Muscle layer of colon (tissue), 2 donors: ENCODE data around the gene CAMKMT.
"Not testable (repeated sequence)": the region's sequence is repeated elsewhere in the genome, so short reads cannot be mapped to it uniquely, and the experiment has no call there.

ENCODE experiments used
- H3K27ac ChIP-seq: one replicate; pipeline ENCODE4 v1.7.0; 2013; ENCODE audit warnings: low read depth, mild to moderate bottlenecking, low read length, moderate library complexity
- H3K27me3 ChIP-seq, 2 donors: one replicate each; pipeline ENCODE4 v1.7.0; 2013; ENCODE audit warnings: low read length in 2 of 2, mild to moderate bottlenecking in 2 of 2; ENCODE audit not compliant: insufficient read depth in 2 of 2, control insufficient read depth in 1 of 2
- H3K36me3 ChIP-seq: one replicate; pipeline ENCODE4 v1.7.0; 2013; ENCODE audit warnings: mild to moderate bottlenecking, low read length; ENCODE audit not compliant: insufficient read depth
- H3K4me1 ChIP-seq: one replicate; pipeline ENCODE4 v1.7.0; 2013; ENCODE audit warnings: mild to moderate bottlenecking, low read length; ENCODE audit not compliant: insufficient read depth
- H3K4me3 ChIP-seq, 2 donors: one replicate each; pipeline ENCODE4 v1.7.0; 2013; ENCODE audit warnings: low read length in 2 of 2, low read depth in 1 of 2, mild to moderate bottlenecking in 1 of 2, moderate library complexity in 1 of 2
- H3K9ac ChIP-seq: one replicate; pipeline ENCODE4 v1.7.0; 2013; ENCODE audit warnings: low read length
- H3K9me3 ChIP-seq: one replicate; pipeline ENCODE4 v1.7.0; 2013; ENCODE audit warnings: mild to moderate bottlenecking, low read length
- donor health status: abdominal sarcoma.
- donor health status: Adenocarcinoma of cecum.

CAMKMT gene

GRCh38 chr2:44362207-44363015, 664 bp downstream of the CAMKMT start:
- H3K9me3 ChIP-seq = no peaks in the 10 kb centered on the region
- H3K36me3 ChIP-seq = no peaks in the 10 kb centered on the region
- peak overlapping the region; percentile 81 to 83 for H3K4me3 ChIP-seq
- no peaks in the 10 kb centered on the region for H3K27me3 ChIP-seq
- peak overlapping the region; percentile 95 for H3K27ac ChIP-seq
- H3K4me1 ChIP-seq = peaks cover 14% of the 10 kb centered on the region
- peak overlapping the region; percentile 92 for H3K9ac ChIP-seq

- Histone ChIP-seq H3K9ac (no peak overlapping the region), H3K9me3 (no peaks in the 10 kb centered on the region)
Measured at GRCh38 chr2:44364604-44365003, 2.9 kb downstream of the CAMKMT start.

GRCh38 chr2:44367591-44367990, 5.8 kb downstream of the CAMKMT start:
- H3K4me3 ChIP-seq = no peak overlapping the region
- H3K27me3 ChIP-seq = no peaks in the 10 kb centered on the region
- no peaks in the 10 kb centered on the region for H3K4me1 ChIP-seq
- no peaks in the 10 kb centered on the region for H3K36me3 ChIP-seq
- no peak overlapping the region for H3K27ac ChIP-seq
- H3K9ac ChIP-seq = no peak overlapping the region
- H3K9me3 ChIP-seq = no peaks in the 10 kb centered on the region

More at GRCh38 chr2:44364604-44365003, 2.9 kb downstream of the CAMKMT start:
- H3K27ac ChIP-seq = no peak overlapping the region
- no peaks in the 10 kb centered on the region for H3K27me3 ChIP-seq
- H3K4me3 ChIP-seq = no peak overlapping the region
- no peaks in the 10 kb centered on the region for H3K36me3 ChIP-seq
- peaks cover 10% of the 10 kb centered on the region for H3K4me1 ChIP-seq

DNA sequence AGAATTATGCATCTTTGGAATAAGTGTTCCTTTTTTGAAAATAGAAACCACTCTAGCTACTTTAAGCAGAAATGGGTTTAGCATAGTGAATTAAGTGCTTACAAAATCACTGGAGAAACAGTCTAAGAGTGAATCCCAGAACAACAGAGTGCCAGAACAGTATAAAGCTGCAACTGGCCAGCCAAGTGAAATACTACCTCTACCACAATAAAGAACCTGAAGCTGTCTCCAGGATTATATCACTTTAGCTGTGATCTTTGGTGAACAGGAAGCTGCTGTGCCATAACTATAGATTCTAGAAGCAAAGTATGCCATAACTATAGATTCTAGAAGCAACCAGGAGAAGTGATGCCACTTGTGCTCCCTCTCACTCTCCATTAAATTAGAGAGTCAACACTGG, 7.6 kb downstream of the CAMKMT start:
- Histone ChIP-seq H3K9me3 (no peaks in the 10 kb centered on the region), H3K4me3 (no peak overlapping the region), H3K27ac (no peak overlapping the region), H3K27me3 (no peaks in the 10 kb centered on the region), H3K36me3 (no peaks in the 10 kb centered on the region), H3K9ac (no peak overlapping the region), H3K4me1 (no peaks in the 10 kb centered on the region)

DNA sequence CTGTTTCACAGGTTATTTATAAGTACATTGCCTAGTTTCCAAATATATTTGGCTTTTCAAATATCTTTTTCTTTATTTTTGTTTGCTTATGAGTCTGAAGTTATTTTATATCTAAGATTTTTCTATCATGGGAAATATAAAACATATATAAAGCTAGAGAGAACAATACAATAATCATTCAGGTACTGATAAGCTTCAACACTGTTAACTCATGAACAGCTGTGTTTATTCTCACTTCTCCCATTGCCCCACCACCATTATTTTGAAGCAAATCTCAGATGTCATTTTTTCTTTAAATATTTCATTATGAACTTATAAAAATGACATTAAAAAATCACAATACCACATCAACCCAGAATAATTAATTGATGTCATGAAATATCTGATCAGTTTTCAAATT, 9.7 kb downstream of the CAMKMT start:
- H3K9me3 ChIP-seq = no peaks in the 10 kb centered on the region
- no peaks in the 10 kb centered on the region for H3K36me3 ChIP-seq
- H3K9ac ChIP-seq = no peak overlapping the region
- no peak overlapping the region for H3K27ac ChIP-seq
- H3K4me1 ChIP-seq = no peaks in the 10 kb centered on the region
- no peaks in the 10 kb centered on the region for H3K27me3 ChIP-seq
- H3K4me3 ChIP-seq = no peak overlapping the region

DNA sequence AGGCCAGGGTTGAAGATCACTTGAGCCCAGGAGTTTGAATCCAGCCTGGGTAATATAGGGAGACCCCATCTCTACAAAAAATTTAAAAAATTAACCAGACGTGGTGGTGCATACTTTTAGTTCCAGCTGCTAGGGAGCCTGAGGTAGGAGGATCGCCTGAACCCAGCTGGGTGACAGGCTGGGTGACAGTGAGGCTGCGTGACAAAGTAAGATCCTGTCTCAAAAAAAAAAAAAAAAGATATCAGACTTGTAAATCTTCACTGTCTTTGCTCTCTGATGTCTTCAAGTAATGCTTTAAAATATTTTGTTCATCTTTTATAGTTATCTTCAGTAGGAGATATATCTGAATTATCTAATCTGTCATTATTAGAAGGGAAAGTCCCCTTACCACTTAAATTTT, 10.5 kb downstream of the CAMKMT start:
- Histone ChIP-seq H3K9me3 (no peaks in the 10 kb centered on the region), H3K27ac (no peak overlapping the region), H3K4me1 (no peaks in the 10 kb centered on the region), H3K4me3 (no peak overlapping the region), H3K9ac (no peak overlapping the region), H3K27me3 (no peaks in the 10 kb centered on the region), H3K36me3 (no peaks in the 10 kb centered on the region)

- no peaks in the 10 kb centered on the region for H3K9me3 ChIP-seq
- no peak overlapping the region for H3K4me3 ChIP-seq
- H3K9ac ChIP-seq = no peak overlapping the region
- no peaks in the 10 kb centered on the region for H3K4me1 ChIP-seq
- H3K27me3 ChIP-seq = no peaks in the 10 kb centered on the region
- H3K36me3 ChIP-seq = no peaks in the 10 kb centered on the region
- H3K27ac ChIP-seq = no peak overlapping the region
Measured at GRCh38 chr2:44377486-44377885, 15.7 kb downstream of the CAMKMT start.

- not testable (repeated sequence) for H3K27me3 ChIP-seq, H3K9me3 ChIP-seq, H3K9ac ChIP-seq, H3K4me3 ChIP-seq, H3K36me3 ChIP-seq, H3K4me1 ChIP-seq, H3K27ac ChIP-seq
Measured at GRCh38 chr2:44385226-44385625, 23.5 kb downstream of the CAMKMT start.

- H3K9ac ChIP-seq = no peak overlapping the region
Measured at GRCh38 chr2:44388877-44389276, 27.1 kb downstream of the CAMKMT start.

GRCh38 chr2:44389895-44390294, 28.1 kb downstream of the CAMKMT start:
- Histone ChIP-seq H3K9me3 (no peaks in the 10 kb centered on the region), H3K27ac (no peak overlapping the region), H3K4me3 (no peak overlapping the region), H3K4me1 (no peaks in the 10 kb centered on the region), H3K36me3 (no peaks in the 10 kb centered on the region), H3K27me3 (no peaks in the 10 kb centered on the region), H3K9ac (no peak overlapping the region)

More at GRCh38 chr2:44388877-44389276, 27.1 kb downstream of the CAMKMT start:
- Histone ChIP-seq H3K4me3 (no peak overlapping the region), H3K4me1 (no peaks in the 10 kb centered on the region), H3K27ac (no peak overlapping the region), H3K9me3 (no peaks in the 10 kb centered on the region), H3K36me3 (no peaks in the 10 kb centered on the region), H3K27me3 (no peaks in the 10 kb centered on the region)

GRCh38 chr2:44392338-44392943, 30.7 kb downstream of the CAMKMT start:
- H3K9me3 ChIP-seq = no peaks in the 10 kb centered on the region

More at GRCh38 chr2:44392338-44392943, 30.7 kb downstream of the CAMKMT start:
- Histone ChIP-seq H3K27ac (no peak overlapping the region), H3K4me3 (no peak overlapping the region), H3K36me3 (no peaks in the 10 kb centered on the region), H3K27me3 (no peaks in the 10 kb centered on the region), H3K4me1 (no peaks in the 10 kb centered on the region), H3K9ac (no peak overlapping the region)
